K562 (cell line): ENCODE results near the gene CFAP70. TPM values are rescaled to one million over a fixed set of nuclear protein-coding genes. Genes with fewer than 3 reads are reported as not detected.

Source experiments
- ATAC-seq: fragments of 200-7000 bp; cut with Tn5 transposase; 3 replicates; pipeline ENCODE4 v1.9.1; 2020; ENCODE audit warnings: moderate library complexity
- BruUV-seq: library from RNA; stranded (reverse); fragments of 400-500 nt; replicated peaks from 2 replicates; lab custom pipeline; 2021; lab: Mats Ljungman, UMichigan
- CTCF ChIA-PET: fragments of 300-600 bp; formaldehyde crosslinking; extraction: SDS; loops from one replicate; lab custom pipeline; 2021; ENCODE audit warnings: low intra/inter-chr PET ratio; lab: Yijun Ruan, JAX
- POLR2A ChIA-PET: fragments of 300-600, 350-650 bp; sonication (Branson Sonifier 250); formaldehyde crosslinking; extraction: SDS; loops from one replicate; lab custom pipeline; 2021; ENCODE audit warnings: antibody characterized with exemption, inconsistent platforms; lab: Yijun Ruan, JAX
- DNase-seq, 4 experiments: peaks; one replicate each; pipeline versions ENCODE4 v3.0.0 to v3.0.0-alpha.2; 2011 to 2018; ENCODE audit warnings: low spot score in 3 of 4, mixed read lengths in 3 of 4; ENCODE audit errors: extremely low read depth in 1 of 4
- FAIRE-seq: peaks from 2 replicates; lab custom pipeline; 2011; peaks lifted over from hg19 to GRCh38; lab: Jason Lieb, UNC
- H2AFZ ChIP-seq: 2 replicates; pipeline ENCODE4 v1.6.0; 2011; ENCODE audit warnings: low read depth, low read length, control low read depth, inconsistent platforms
- H3K27ac ChIP-seq: fragments of 200-600 bp; 3 replicates; pipeline ENCODE4 v1.8.0; 2011; ENCODE audit warnings: low read depth, mild to moderate bottlenecking, control low read depth, inconsistent platforms, low read length, moderate library complexity, mixed read lengths; ENCODE audit errors: extremely low read depth
- H3K27me3 ChIP-seq, 2 experiments: fragments of 300-600 bp in 1 of 2; 2 replicates in 1 of 2; 3 replicates in 1 of 2; pipeline versions ENCODE4 v1.6.0 to v1.8.0; 2011; ENCODE audit warnings: inconsistent platforms in 2 of 2, low read length in 2 of 2, mild to moderate bottlenecking in 1 of 2, mixed read lengths in 1 of 2, moderate library complexity in 1 of 2; ENCODE audit not compliant: control insufficient read depth in 2 of 2, insufficient read depth in 2 of 2
- H3K36me3 ChIP-seq: fragments of 300-600 bp; 3 replicates; pipeline ENCODE4 v1.8.0; 2011; ENCODE audit warnings: mild to moderate bottlenecking, low read length, inconsistent platforms; ENCODE audit not compliant: control insufficient read depth, insufficient read depth
- H3K4me1 ChIP-seq, 2 experiments: fragments of 200-600 bp in 1 of 2; replicated peaks in 1 of 2; 2 replicates in 1 of 2; 3 replicates in 1 of 2; pipeline versions ENCODE4 v1.5.1 to v1.8.0; 2011; ENCODE audit warnings: inconsistent platforms in 2 of 2, low read length in 2 of 2, mild to moderate bottlenecking in 1 of 2, mixed read lengths in 1 of 2, moderate library complexity in 1 of 2; ENCODE audit not compliant: control insufficient read depth in 2 of 2, insufficient read depth in 2 of 2
- H3K4me2 ChIP-seq: 2 replicates; pipeline ENCODE4 v1.6.1; 2011; ENCODE audit warnings: low read length, control low read depth, inconsistent platforms, mixed read lengths; ENCODE audit not compliant: insufficient read depth
- H3K4me3 ChIP-seq: fragments of 200-600 bp; sonication (generic), shearing (Covaris generic); 2 replicates; pipeline ENCODE4 v1.5.1; 2016; ENCODE audit warnings: control low read depth, inconsistent platforms
- H3K79me2 ChIP-seq: fragments of 200-600 bp; 3 replicates; pipeline ENCODE4 v1.8.0; 2011; ENCODE audit warnings: low read length, inconsistent platforms; ENCODE audit not compliant: control insufficient read depth, insufficient read depth
- H3K9ac ChIP-seq, 2 experiments: 2 replicates each; pipeline versions ENCODE4 v1.6.0 to v1.6.1; 2011; ENCODE audit warnings: low read depth in 2 of 2, low read length in 2 of 2, control low read depth in 1 of 2, inconsistent platforms in 1 of 2, mild to moderate bottlenecking in 1 of 2, mixed read lengths in 1 of 2; ENCODE audit not compliant: insufficient read depth in 1 of 2
- H3K9me1 ChIP-seq: one replicate; pipeline ENCODE4 v1.6.0; 2011; ENCODE audit warnings: inconsistent platforms, mild to moderate bottlenecking, low read length, moderate library complexity; ENCODE audit not compliant: control insufficient read depth, insufficient read depth
- H3K9me3 ChIP-seq: replicated peaks from 2 replicates; pipeline ENCODE4 v1.5.1; 2011; ENCODE audit warnings: low read depth, low read length, inconsistent platforms; ENCODE audit not compliant: control insufficient read depth, insufficient read depth
- H4K20me1 ChIP-seq: replicated peaks from 2 replicates; pipeline ENCODE4 v1.6.1; 2011; ENCODE audit warnings: low read length, inconsistent platforms, mixed read lengths; ENCODE audit not compliant: control insufficient read depth, insufficient read depth
- DEAF1 ChIP-seq: fragments of 450-650 bp; formaldehyde crosslinking; IDR thresholded peaks from 2 replicates; pipeline ENCODE4 v1.4.0; 2020; ENCODE audit warnings: mild to moderate bottlenecking, moderate library complexity
- FOSL1 ChIP-seq: fragments of 200-800 bp; sonication (Bioruptor generic); conservative IDR thresholded peaks from 2 replicates; pipeline ENCODE4 v1.6.1; 2016; ENCODE audit warnings: missing genetic modification characterization, missing compliant biosample characterization
- HOXB6 ChIP-seq: fragments of 250-450 bp; sonication (Bioruptor Pico); IDR thresholded peaks from 2 replicates; pipeline ENCODE4 v1.5.1; 2022; ENCODE audit warnings: mild to moderate bottlenecking, borderline replicate concordance
- MTA3 ChIP-seq: fragments of 450-650 bp; formaldehyde crosslinking; IDR thresholded peaks from 2 replicates; pipeline ENCODE4 v1.6.1; 2017; ENCODE audit warnings: mild to moderate bottlenecking, borderline replicate concordance
- NFATC3 ChIP-seq: fragments of 450-650 bp; IDR thresholded peaks from 2 replicates; pipeline ENCODE4 v1.6.1; 2017; ENCODE audit warnings: mild to moderate bottlenecking
- NFIC ChIP-seq: fragments of 450-650 bp; IDR thresholded peaks from 2 replicates; pipeline ENCODE4 v1.6.1; 2017; ENCODE audit warnings: mild to moderate bottlenecking, inconsistent platforms
- OTX1 ChIP-seq: fragments of 450-650 bp; formaldehyde crosslinking; IDR thresholded peaks from 2 replicates; pipeline ENCODE4 v1.4.0; 2022; ENCODE audit warnings: mild to moderate bottlenecking
- PHF20 ChIP-seq: fragments of 450-650 bp; IDR thresholded peaks from 2 replicates; pipeline ENCODE4 v1.6.1; 2018; ENCODE audit not compliant: partially characterized antibody
- POU5F1 ChIP-seq: fragments of 150-350 bp; IDR thresholded peaks from 2 replicates; pipeline ENCODE4 v1.6.1; 2014; ENCODE audit warnings: borderline replicate concordance, low read length, low read depth, mild to moderate bottlenecking; ENCODE audit not compliant: partially characterized antibody
- RAD21 ChIP-seq, 2 experiments: fragments of 250-450 bp in 1 of 2; fragments of 450-650 bp in 1 of 2; sonication (Bioruptor Pico) in 1 of 2; formaldehyde crosslinking in 1 of 2; IDR thresholded peaks in 1 of 2; conservative IDR thresholded peaks in 1 of 2; 2 replicates each; pipeline versions ENCODE4 v1.4.0 to v1.8.0; 2020 to 2022; ENCODE audit warnings: mild to moderate bottlenecking in 2 of 2, moderate library complexity in 1 of 2
- USF1 ChIP-seq: sonication (generic); formaldehyde crosslinking; IDR thresholded peaks from 2 replicates; pipeline ENCODE4 v1.9.0; 2022; ENCODE audit warnings: mild to moderate bottlenecking, missing genetic modification reagents
- WGBS: fragments of 100-300 bp; shearing (Covaris generic); methylation state at CpG from one replicate; pipeline ENCODE4 v1.1.6; 2016; ENCODE audit warnings: low coverage, mixed read lengths; ENCODE audit not compliant: insufficient coverage; ENCODE audit errors: missing lambda C conversion rate; 5-methylcytosine and 5-hydroxymethylcytosine counted together
- in situ Hi-C: fragments of 300-500 bp; cut with MboI; formaldehyde crosslinking; loops from 4 replicates; pipeline ENCODE4 v1.15.0; 2018; ENCODE audit warnings: inconsistent platforms, mixed read lengths
- intact Hi-C: fragments of 100-400 bp; cut with micrococcal nuclease; formaldehyde crosslinking; loops from 2 replicates; pipeline ENCODE4 v1.14.2; 2022
- polyA plus RNA-seq, 8 experiments: library from polyadenylated mRNA; depleted of rRNA in 4 of 8; stranded (reverse) in 5 of 8; unstranded in 3 of 8; fragments of >200 nt; fragmentation: Nextera tagmentation in 2 of 8; fragmentation: Illumina TruSeq in 1 of 8; extraction: Ambion mirVana in 2 of 8; extraction: Trizol in 1 of 8; gene quantifications; 2 replicates each; pipeline versions ENCODE4 v1.2.1 to v1.2.3, GENCODE V29; 2011 to 2014; ENCODE audit warnings: inconsistent platforms in 1 of 8, missing spikeins in 1 of 8
- total RNA-seq, 7 experiments: library from RNA; depleted of rRNA in 6 of 7; stranded (reverse); fragments of >200 nt in 6 of 7; fragmentation: Illumina TruSeq in 2 of 7; extraction: Trizol in 2 of 7; gene quantifications; 2 replicates each; pipeline versions ENCODE4 v1.2.1 to v1.2.3, GENCODE V29; 2011 to 2021; ENCODE audit warnings: low replicate concordance in 1 of 7
- TF ChIP-seq, protein P1 (sequence below): fragments of 450-650 bp; IDR thresholded peaks from 2 replicates; pipeline ENCODE4 v1.6.1; 2018; ENCODE audit not compliant: partially characterized antibody
- TF ChIP-seq, protein P2 (sequence below): fragments of 250-450 bp; sonication (Bioruptor Pico); IDR thresholded peaks from 2 replicates; pipeline ENCODE4 v1.8.0; 2021; ENCODE audit warnings: mild to moderate bottlenecking, moderate library complexity

CFAP70 gene
- total and polyA plus RNA-seq, 9 of the 15 experiments (the other 6 are each of a cell fraction or from before 2014, with no cell fraction given), result 0.27 to 1.6 (median 0.86) TPM

DNA sequence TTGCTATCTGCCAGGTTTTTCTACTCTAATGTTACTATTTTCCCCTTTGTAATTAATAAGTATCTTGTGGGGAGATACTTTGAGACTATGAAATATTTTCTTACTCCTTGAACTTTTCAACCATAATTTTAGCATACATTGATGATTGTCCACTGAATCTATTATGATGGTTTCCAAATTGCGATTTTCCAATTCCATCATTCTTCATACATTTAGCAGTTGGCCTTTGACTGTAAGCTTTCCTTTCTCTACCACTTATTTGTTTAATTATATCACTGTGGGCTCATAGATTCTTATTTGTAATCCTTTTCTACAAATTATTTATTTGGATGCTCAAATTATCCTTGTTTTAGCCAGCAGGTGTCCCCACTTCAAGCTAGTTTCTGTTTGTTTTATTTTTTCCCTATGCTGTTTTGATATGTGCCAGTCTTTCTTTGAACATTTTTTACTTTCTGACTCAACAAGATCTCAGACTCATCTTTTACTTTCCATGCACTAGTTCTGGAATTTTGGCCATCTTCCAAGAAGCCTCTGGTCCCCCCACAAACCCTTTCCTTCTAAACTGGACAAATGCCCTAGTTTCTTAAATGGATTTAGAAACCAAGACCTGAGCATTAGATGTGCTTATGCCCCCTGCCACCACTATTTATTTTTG is 94.8 kb downstream of the CFAP70 start:
- H2AFZ ChIP-seq, result peak overlapping the region; percentile 21; the same call in 1 of the 2 replicates
- H3K4me1 ChIP-seq, result peaks cover 0 to 7% of the 10 kb centered on the region in 2 experiments; a peak in 2 of 5 replicates
- H3K4me2 ChIP-seq, result no peak overlapping the region
- no peaks in the 10 kb centered on the region for H3K9me1 ChIP-seq
- CTCF ChIA-PET, result interaction anchor here (1.1 to 2.1 kb wide), 2 partner anchors 378 to 380 kb away, joined by 4 to 13 read pairs; no protein-coding TSS in a partner anchor
- H3K9ac ChIP-seq, result no peak overlapping the region
- no peaks in the 10 kb centered on the region for H3K79me2 ChIP-seq
- H3K4me3 ChIP-seq, result no peak overlapping the region
- no TSS peak for BruUV-seq
- H3K36me3 ChIP-seq, result no peaks in the 10 kb centered on the region
- DNase-seq (peak in 3 of 4 experiments; percentile 17 to 39 (median 21)), FAIRE-seq (peak; percentile 73), ATAC-seq (peak; percentile 55; the same call in 2 of the 3 replicates)
- in situ Hi-C loops (no loop called here), intact Hi-C loops (loop anchor here (1.0 kb wide), 2 partner anchors 265 to 380 kb away; no protein-coding TSS in a partner anchor)
- WGBS, result 0% methylated on average over 1 of the region's 1 CpG
- H4K20me1 ChIP-seq, result no peaks in the 10 kb centered on the region
- no peaks in the 10 kb centered on the region for H3K27me3 ChIP-seq
- peaks cover 10% of the 10 kb centered on the region; the same call in 1 of the 2 replicates for H3K9me3 ChIP-seq
- no peak overlapping the region for H3K27ac ChIP-seq
- POLR2A ChIA-PET, result interaction anchor here (0.9 to 4.1 kb wide), 6 partner anchors 9 to 30 kb away, joined by 3 to 26 read pairs (median 6); partner anchors contain the start of genes DNAJC9 and MRPS16
- peak; percentile 25; the same call in 1 of the 2 replicates for TF ChIP-seq FOSL1 (tag)
- TF ChIP-seq, protein P1, sequence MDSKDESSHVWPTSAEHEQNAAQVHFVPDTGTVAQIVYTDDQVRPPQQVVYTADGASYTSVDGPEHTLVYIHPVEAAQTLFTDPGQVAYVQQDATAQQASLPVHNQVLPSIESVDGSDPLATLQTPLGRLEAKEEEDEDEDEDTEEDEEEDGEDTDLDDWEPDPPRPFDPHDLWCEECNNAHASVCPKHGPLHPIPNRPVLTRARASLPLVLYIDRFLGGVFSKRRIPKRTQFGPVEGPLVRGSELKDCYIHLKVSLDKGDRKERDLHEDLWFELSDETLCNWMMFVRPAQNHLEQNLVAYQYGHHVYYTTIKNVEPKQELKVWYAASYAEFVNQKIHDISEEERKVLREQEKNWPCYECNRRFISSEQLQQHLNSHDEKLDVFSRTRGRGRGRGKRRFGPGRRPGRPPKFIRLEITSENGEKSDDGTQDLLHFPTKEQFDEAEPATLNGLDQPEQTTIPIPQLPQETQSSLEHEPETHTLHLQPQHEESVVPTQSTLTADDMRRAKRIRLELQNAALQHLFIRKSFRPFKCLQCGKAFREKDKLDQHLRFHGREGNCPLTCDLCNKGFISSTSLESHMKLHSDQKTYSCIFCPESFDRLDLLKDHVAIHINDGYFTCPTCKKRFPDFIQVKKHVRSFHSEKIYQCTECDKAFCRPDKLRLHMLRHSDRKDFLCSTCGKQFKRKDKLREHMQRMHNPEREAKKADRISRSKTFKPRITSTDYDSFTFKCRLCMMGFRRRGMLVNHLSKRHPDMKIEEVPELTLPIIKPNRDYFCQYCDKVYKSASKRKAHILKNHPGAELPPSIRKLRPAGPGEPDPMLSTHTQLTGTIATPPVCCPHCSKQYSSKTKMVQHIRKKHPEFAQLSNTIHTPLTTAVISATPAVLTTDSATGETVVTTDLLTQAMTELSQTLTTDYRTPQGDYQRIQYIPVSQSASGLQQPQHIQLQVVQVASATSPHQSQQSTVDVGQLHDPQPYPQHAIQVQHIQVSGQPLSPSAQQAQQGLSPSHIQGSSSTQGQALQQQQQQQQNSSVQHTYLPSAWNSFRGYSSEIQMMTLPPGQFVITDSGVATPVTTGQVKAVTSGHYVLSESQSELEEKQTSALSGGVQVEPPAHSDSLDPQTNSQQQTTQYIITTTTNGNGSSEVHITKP, result peak; percentile 13
- TF ChIP-seq PHF20, result no peak
- TF ChIP-seq NFATC3, result peak; percentile 47; the same call in 1 of the 2 replicates
- no peak for TF ChIP-seq HOXB6 (CRISPR knock-in tag)
- no peak for TF ChIP-seq USF1 (CRISPR knock-in tag)
- TF ChIP-seq, protein P2, sequence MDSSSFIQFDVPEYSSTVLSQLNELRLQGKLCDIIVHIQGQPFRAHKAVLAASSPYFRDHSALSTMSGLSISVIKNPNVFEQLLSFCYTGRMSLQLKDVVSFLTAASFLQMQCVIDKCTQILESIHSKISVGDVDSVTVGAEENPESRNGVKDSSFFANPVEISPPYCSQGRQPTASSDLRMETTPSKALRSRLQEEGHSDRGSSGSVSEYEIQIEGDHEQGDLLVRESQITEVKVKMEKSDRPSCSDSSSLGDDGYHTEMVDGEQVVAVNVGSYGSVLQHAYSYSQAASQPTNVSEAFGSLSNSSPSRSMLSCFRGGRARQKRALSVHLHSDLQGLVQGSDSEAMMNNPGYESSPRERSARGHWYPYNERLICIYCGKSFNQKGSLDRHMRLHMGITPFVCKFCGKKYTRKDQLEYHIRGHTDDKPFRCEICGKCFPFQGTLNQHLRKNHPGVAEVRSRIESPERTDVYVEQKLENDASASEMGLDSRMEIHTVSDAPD (CRISPR knock-in tag), result no peak
- no peak for TF ChIP-seq POU5F1
- peak; percentile 82 for TF ChIP-seq NFIC
- TF ChIP-seq RAD21 (CRISPR knock-in tag; conservative IDR thresholded peaks at IDR 0.05 in 1 of 2, IDR thresholded peaks at IDR 0.05 in 1 of 2), result peak; percentile 55 to 72
- peak; percentile 69 for TF ChIP-seq DEAF1 (CRISPR knock-in tag)
- no peak for TF ChIP-seq MTA3
- no peak for TF ChIP-seq OTX1
